GM19324 (cell line): ENCODE data around the gene AIFM1.

Experiments
- ATAC-seq: cut with Tn5 transposase; IDR thresholded peaks from one replicate; pipeline ENCODE4 v1.9.1; 2021; ENCODE audit warnings: mild to moderate bottlenecking, moderate library complexity; ENCODE audit not compliant: unreplicated experiment, low FRiP score

AIFM1 gene

DNA sequence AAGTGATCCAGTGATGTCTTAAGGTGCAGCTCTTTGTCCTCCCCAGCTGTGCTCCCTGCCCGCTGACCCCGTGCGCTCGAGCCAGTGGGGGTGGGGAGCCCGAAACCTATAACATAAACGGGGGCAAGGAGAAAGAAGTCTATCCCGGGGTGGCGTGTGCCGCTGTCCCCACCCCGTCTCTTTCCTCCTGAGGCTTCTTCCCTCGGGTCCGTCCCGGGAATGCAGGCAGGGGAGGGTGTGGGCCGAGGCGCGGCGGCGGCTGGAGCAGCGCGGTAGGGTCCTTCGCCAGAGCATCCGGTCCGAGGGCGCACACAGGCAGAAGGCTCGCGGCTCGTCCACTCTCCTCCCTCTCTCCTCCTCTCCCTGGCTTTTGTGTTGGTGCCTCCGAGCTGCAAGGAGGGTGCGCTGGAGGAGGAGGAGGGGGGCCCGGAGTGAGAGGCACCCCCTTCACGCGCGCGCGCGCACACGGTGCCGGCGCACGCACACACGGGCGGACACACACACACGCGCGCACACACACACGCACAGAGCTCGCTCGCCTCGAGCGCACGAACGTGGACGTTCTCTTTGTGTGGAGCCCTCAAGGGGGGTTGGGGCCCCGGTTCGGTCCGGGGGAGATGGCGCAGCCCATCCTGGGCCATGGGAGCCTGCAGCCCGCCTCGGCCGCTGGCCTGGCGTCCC is 5.9 kb upstream of the AIFM1 start, which contains the start of gene RAB33A:
RAB33A (plus strand) TSS at position 517 of the 681 bp plus-strand sequence; CDS start at position 618, 101 bp downstream.
- peak; percentile 4 for ATAC-seq

DNA sequence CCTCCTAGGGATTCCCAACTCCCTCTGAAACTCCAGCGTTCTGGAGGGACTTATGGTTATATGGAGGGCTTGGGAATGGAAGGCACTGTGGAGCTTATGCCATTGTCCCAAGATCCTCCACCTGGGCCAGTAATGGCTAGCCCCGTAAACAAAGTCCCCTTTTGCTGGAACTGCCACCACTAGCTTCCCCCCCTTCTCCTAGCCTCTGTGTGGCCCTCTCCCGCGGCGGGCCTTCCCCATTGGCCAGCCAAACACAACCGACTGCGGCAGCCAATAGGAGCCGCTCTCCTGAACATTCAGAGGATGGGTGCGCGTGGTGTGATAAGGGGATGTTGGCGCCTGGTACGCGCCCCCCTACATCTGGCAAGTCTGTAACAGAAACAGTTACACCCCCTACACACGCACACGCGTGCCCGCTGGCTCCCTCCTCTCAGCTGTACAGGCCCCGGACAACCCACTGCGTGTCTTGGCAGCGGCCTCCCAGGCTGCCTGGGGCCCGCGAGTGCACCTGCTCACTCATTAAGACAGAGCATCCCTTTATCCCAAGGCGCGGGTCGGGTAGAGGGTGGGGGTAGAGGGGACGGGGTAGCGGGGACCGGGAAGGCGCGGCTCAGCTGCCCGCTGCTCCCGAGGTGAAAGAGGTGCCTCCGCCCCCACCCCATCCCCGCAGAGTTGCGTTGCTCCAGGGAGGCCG is 5.3 kb upstream of the AIFM1 start:
- ATAC-seq = peak; percentile 60

DNA sequence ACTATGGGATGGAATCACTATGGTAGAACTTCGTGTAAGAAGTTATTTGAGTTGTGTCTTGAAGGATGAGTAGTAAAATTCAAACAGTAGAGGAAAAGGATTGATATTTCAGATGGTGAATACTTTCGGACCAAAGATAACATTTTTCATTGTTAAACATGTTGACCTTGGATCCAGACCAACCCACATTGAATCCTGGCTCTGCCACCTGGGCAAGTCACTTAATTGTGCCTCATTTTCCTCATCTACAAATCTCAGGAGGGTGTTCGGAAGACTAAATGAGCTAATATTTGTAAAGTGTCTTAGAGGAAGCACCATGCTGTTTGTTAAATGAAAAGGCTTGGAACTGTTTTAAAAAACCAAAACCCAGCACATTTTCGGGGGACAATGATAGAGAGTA is 1.4 kb upstream of the AIFM1 start:
- ATAC-seq = no peak

DNA sequence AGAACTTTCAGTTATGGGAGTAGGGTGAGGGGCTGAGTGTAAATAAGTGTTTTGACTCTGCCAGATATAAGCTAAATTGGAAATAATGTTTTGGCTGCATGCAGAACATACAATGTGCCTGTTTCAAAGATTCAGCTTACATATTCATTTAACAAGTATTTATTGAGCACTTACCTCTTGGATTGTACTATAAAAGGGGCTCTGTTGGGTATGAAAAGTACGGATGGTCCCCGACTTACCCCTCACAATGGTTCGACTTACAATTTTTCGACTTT is 799 bp upstream of the AIFM1 start:
- no peak for ATAC-seq

DNA sequence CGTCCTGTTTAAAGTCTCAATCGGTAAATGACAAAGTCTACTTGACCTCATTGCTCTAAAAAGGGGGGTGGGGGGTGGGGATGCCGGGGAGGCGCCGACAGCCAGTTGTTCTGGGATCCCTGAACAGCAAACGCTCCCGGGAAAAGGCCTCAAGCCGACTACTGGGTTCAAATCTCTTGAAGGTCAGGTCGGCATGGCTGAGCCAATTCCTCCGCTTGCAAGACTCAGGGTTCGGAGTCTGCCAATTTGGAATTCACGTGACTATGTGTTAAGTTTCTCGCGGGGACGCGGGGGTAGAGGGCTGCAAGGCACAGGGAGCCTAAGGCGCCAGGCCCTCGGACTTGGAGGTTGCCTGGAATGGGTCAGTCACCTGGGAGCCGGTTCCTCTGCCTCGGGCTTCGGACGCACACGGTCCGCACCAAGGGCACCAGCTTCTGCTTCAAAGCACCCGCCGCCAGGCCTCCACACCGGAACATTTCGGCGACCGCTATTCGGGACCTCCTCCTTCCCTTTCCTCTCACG is 399 bp downstream of the AIFM1 start:
- peak; percentile 29 for ATAC-seq

DNA sequence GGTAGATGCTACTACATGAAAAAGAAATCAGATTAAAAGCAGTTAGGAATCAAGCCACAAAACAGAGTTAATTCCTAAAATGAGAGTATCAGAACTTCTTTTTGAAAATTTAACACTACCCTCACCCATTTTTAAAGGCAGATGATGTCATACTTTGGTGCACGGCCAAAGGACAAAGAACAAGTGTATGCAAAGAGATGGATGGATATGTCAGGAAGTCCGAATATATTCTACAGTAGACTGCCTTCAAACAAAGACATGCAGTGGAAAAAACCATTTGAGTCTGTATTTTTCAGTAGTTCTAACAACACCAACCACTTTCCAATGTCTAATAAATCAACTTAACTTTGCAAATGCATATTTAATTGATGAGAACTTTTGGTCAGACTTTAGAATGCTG is 2.2 kb downstream of the AIFM1 start:
- no peak for ATAC-seq

DNA sequence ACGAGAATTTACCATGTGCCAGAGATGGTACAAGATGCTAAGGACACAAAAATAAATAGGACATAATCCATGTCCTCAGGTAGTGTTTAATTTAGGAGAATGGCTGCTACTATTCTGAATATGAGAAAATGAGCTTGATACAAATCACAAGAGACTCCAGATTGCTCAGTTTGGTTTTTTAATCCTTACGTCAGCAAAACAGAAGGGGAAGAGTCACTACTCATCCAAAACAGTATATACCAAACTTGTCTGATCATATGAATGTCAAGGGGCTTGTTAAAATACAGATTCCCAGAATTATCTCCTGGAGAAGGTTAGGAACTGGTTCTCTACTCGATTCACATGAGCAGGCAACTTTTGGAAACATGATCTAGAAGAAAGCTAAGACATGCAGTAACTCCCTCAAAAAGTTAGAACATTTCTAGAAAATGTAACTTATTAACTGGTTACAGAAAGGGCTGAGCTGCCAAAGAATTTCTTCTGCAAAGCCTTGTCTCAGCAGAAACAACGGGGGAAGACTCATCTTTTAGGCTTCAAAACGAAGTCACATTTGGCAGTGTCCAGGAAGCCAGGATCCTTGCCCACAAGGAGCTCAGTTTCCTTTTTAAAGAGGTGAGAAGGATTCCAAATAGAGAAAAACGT is 3.4 kb downstream of the AIFM1 start:
- no peak for ATAC-seq

DNA sequence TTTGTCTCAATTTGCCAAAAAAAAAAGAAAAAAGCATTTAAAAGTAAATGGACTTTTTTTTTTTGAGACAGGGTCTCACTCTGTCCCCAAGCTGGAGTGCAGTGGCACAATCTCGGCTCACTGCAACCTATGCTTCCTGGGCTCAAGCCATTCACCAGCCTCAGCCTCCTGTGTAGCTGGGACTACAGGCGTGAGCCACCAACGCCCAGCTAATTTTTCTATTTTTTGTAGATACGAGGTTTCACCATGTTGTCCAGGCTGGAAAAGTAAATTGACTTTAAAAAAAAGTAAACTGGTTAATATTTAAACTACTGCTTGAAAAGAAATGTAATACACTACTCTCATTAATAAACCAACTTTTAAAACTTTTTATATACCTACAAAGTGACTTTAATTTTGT is 5.9 kb downstream of the AIFM1 start:
- no peak for ATAC-seq

DNA sequence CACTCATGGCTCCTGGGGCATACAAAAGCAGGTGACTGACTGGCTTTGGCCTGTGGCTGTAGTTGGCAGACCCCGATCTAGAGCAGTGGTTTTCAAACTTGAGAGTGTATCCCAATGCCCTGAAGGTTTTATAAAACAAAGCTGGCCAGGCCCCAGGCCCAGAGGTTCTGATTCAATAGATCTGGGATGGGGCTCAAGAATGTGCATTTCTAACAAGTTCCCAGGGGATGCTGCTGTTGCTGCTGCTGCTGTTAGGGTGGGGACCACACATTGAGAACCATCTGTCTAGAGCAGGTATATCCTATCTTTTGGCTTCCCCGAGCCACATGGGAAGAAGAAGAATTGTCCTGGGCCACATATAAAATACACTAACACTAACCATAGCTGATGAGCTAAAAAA is 7.3 kb downstream of the AIFM1 start:
- ATAC-seq = no peak

DNA sequence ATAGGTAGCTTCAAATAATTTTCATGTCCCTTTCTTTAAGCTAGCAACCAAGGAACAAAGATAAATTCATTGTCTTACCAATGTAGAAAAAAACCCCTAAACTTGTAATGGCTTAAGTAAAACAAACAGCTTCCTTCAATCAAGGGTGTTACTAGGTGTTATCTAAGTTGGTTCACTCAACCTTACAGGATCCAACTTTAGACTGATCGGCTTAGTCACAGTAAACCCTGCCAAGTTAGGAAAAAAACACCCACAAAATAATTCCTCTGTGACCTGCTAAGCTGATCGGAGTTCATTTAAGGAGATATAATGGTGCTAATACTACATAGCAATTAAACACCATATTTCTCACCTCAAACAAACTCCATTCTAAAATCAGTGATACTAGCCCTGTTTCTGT is 10.1 kb downstream of the AIFM1 start:
- ATAC-seq = no peak

DNA sequence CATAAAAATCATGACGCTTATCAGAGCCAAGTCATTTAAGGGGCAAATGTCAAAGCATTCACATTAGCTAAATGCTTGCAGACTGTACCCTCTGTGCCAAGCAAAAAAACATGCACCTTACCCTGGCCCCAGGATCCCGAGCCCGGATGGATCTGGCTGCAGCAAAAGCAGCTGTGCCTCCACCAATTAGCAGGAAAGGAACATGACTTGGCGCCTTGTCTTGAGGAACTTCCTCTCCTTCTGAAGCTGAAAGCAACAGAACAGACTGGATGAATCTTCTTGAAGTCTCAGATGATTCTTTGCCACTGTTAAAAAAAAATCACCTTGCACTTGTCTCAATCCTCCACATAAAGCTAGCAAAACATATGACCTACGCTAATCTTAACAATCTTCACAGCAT is 18.0 kb downstream of the AIFM1 start:
- no peak for ATAC-seq

DNA sequence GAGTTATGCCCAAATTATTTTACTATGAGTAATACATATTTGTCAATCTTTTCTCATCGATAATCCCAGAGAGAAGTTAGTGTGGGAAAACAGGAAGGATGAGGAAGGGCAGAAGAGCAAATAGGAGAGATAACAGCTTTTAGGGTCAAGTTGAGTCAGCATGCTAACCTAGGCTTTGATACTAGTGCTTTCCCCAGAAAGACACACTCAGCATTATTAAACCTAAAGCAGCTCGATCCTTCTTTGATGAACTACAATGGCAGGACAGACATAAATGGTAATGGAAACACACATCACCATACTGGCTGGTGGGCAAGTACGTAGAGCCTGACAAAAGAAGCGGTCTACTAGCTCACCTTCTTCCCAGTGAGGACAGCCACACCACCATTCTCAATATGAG is 20.5 kb downstream of the AIFM1 start:
- no peak for ATAC-seq

DNA sequence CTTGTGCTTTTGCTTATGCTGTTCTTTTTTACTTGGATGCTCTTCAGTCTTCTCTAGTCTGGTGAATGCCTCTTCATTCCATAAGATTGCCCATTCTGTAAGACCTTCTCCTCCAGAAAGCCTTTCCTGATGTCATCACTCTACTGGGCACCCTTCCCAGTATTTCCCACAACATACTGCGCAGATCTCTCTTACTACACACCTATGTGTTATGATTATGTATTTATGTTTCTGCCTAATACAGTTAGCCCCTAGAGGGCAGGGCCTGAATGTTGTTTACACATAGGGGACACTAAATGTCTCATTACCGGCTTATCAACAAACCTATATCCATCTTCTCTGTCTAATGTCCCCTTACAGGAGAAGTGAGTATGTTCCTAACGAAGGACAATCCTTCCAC is 21.1 kb downstream of the AIFM1 start:
- no peak for ATAC-seq

DNA sequence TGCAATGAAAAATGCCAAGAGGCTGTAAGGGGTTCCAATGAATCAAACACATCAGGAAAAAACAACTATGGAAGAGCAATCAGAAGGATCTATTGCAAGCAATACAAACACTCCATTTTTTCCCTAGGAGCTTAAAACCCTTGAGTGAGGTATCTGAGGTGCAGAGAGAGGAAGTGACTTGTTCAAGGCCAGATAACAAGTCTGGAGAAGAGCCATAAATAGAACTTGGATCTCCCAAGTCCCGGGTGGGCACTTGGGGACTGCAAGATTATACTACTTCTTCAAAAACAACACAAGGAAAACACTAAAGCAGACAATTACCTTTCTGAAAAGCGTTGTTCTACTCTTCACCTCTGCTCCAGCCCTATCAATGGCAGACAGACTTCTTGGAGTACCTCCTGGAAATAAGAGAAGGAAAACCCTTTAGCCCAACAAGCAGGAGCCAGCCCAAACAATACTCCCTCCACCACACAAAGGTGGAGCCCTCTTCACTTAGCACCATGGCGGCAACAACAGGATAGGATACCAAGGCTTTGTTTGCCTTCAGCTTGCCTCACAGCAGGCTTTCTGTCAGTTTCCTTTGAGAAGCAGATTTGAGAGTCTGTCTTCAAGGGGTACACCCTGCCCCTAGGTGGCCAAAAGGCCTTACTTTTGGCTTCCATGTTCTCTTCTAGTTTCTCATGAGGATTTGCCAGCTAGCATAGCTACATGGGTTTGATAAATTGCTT is 26.0 kb downstream of the AIFM1 start:
- no peak for ATAC-seq

DNA sequence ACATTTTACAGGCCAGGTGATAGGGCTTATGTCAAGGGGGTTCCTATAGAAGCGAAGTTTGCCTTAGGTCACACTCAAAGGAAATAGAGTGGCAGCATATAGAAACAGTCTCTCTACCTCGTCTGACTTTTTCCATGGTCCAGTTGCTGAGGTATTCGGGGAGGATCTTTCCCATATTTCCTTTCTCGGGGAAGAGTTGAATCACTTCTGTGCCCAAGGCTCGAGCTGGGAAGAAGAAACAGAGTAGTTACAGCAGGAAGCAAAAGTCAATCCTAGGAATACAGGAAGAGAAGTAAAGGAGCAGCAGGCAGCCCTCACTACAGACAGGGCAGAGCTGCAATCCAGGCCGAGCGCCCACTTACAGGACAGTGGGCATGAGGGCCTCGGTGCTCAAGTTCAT is 28.7 kb downstream of the AIFM1 start:
- no peak for ATAC-seq

DNA sequence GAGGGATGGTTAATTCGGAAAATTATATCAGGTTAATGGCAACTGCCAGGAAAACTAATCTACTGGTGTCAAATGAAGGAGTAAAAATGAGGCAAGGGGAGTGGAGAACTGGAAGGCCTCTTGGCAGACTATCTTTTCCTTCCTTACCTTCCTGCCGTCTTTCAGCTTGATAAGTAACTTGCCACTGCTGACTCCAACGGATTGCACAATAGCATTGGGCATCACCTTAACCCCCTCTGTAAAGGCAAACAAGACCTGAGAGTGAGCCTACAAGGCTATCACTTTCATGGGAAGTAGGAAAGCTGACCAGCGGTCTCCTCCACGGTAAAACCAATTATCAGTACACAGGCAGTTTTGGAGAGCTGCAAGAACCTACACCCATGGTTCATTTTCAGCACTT is 29.1 kb downstream of the AIFM1 start:
- ATAC-seq = no peak

DNA sequence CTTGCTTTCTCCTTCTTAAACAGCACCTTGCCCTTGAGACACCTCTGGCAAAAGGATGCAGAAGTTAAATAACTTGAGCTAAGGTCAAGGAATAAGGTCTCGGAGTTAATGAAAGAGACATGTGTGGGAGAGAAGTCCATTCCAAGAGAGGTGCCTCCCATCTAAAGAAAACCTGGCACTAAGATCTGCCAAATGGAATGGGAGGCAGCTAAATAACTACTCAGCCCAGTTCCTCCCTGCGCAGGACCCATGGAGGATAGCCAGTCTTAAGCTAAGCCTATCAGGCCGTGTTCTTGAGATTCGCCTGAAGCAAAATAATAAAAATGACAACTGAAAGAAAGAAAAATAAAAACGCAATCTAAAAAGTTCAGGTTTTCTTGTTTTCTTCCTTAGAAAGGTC is 34.7 kb downstream of the AIFM1 start:
- ATAC-seq = no peak

DNA sequence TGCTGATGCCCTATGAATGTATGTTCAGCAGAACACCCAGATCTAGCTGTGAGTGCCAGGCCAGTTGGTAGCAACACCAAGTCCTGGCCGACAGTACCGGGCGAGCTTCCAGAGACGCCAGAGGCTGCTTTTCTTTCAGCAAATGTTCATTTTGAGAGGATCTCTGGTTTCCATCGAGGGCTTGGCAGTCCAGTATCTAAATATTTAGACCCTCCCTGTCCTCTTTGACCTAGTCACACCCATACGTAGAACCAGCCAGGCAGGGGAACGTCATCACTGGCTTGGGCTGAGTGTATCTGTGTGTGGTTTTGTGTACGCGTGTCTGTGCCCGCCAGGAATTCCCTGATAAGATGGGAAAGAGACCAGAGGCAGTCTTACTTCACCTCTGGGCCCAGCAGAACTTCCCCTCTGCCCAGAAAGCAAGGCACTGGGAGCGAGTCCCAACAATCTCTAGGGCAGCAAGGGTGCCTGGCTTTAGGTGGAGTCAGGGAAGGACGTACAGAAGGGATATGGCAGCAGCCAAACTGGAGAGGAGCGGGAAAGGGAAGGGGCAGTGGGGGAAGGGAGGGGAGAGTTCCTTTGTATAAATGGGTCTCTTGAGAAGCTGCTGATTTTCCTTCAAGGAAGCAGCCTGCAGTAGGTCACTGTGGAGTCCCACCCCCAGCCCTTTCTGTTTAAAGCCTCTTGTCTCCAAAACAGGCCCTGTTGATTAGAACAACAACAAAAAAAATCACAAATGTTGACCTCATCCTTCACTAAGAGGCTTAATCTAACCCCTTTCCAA is 40.4 kb downstream of the AIFM1 start:
- no peak for ATAC-seq

DNA sequence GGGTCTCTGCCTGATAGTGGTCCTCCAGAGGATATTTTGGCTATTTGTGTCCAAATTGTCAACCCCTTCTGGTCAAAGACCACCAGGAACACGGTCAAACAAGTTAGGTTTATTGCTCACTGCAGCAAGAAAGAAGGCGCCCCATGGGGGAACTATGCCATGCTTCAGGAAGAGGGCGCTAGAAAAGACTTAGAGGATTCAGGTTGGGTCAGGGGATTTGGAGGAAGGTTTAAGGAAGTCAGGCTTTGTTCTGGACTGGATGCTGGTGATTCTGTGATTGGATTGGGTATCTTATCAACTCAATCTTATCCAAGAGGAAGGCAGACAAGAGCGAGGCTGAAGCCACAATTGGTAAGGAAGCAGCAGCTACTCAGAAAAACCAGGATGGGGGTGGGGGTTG is 41.1 kb downstream of the AIFM1 start:
- no peak for ATAC-seq

DNA sequence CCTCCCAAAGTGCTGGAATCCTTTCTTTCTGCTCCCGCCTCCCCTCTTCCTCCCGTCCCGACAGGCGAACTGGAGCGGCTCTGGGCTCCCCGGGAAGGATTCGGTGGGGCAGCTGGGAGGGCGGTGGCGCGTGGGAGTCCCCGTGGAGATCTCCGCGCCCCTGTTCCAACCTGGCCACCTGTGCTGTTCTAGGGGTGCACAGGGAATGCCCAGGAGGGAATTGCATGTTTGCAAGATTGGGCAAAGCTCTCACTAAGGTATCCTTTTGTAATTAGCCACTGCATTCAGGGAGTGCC is 44.2 kb downstream of the AIFM1 start:
- ATAC-seq = no peak
